ENCODE results near the gene WDR70.
"Not testable (repeated sequence)": the region's sequence is repeated elsewhere in the genome, so short reads cannot be mapped to it uniquely, and the experiment has no call there.

WDR70 gene

GRCh38 chr5:37511646-37512045 is 132.5 kb downstream of the WDR70 start:
- no peak for DNase-seq (ENCODE audit: low read depth in 3 of 3, low spot score in 1 of 3)

GRCh38 chr5:37514946-37515345 is 135.8 kb downstream of the WDR70 start:
- no peak for DNase-seq (ENCODE audit: low read depth in 3 of 3, low spot score in 1 of 3)

GRCh38 chr5:37517686-37518085 is 138.6 kb downstream of the WDR70 start:
- DNase-seq (ENCODE audit: low read depth in 3 of 3, low spot score in 1 of 3) = no peak

- not testable (repeated sequence) for DNase-seq (ENCODE audit: low read depth in 3 of 3, low spot score in 1 of 3)
These were observed 139.2 kb downstream of the WDR70 start for GRCh38 chr5:37518356-37518755.

- no peak for DNase-seq (ENCODE audit: low read depth in 3 of 3, low spot score in 1 of 3)
These were observed 140.2 kb downstream of the WDR70 start for GRCh38 chr5:37519304-37519703.

- no peak for DNase-seq (ENCODE audit: low read depth in 3 of 3, low spot score in 1 of 3)
These were observed 140.7 kb downstream of the WDR70 start for GRCh38 chr5:37519807-37520206.

- no peak for DNase-seq (ENCODE audit: low read depth in 3 of 3, low spot score in 1 of 3)
These were observed 141.7 kb downstream of the WDR70 start for GRCh38 chr5:37520811-37521210.

- DNase-seq (ENCODE audit: low read depth in 3 of 3, low spot score in 1 of 3) = no peak
These were observed 154.0 kb downstream of the WDR70 start for GRCh38 chr5:37532976-37533740.

GRCh38 chr5:37533851-37534250 is 154.7 kb downstream of the WDR70 start:
- no peak for DNase-seq (ENCODE audit: low read depth in 3 of 3, low spot score in 1 of 3)

- no peak for DNase-seq (ENCODE audit: low read depth in 3 of 3, low spot score in 1 of 3)
These were observed 160.3 kb downstream of the WDR70 start for GRCh38 chr5:37539459-37539858.

GRCh38 chr5:37543216-37543615 is 164.1 kb downstream of the WDR70 start:
- DNase-seq (ENCODE audit: low read depth in 3 of 3, low spot score in 1 of 3) = no peak

GRCh38 chr5:37549411-37549810 is 170.3 kb downstream of the WDR70 start:
- DNase-seq (ENCODE audit: low read depth in 3 of 3, low spot score in 1 of 3) = no peak

- no peak for DNase-seq (ENCODE audit: low read depth in 3 of 3, low spot score in 1 of 3)
These were observed 173.0 kb downstream of the WDR70 start for GRCh38 chr5:37552161-37552560.

GRCh38 chr5:37552770-37553719 is 173.9 kb downstream of the WDR70 start:
- no peak for DNase-seq (ENCODE audit: low read depth in 3 of 3, low spot score in 1 of 3)

- no peak for DNase-seq (ENCODE audit: low read depth in 3 of 3, low spot score in 1 of 3)
These were observed 174.7 kb downstream of the WDR70 start for GRCh38 chr5:37553720-37554404.

GRCh38 chr5:37554405-37554739 is 175.3 kb downstream of the WDR70 start:
- no peak for DNase-seq (ENCODE audit: low read depth in 3 of 3, low spot score in 1 of 3)

GRCh38 chr5:37554938-37555337 is 175.8 kb downstream of the WDR70 start:
- no peak for DNase-seq (ENCODE audit: low read depth in 3 of 3, low spot score in 1 of 3)

- DNase-seq (ENCODE audit: low read depth in 3 of 3, low spot score in 1 of 3) = no peak
These were observed 178.7 kb downstream of the WDR70 start for GRCh38 chr5:37557734-37558293.

- no peak for DNase-seq (ENCODE audit: low read depth in 3 of 3, low spot score in 1 of 3)
These were observed 186.0 kb downstream of the WDR70 start for GRCh38 chr5:37565062-37565670.

- no peak for DNase-seq (ENCODE audit: low read depth in 3 of 3, low spot score in 1 of 3)
These were observed 188.4 kb downstream of the WDR70 start for GRCh38 chr5:37567566-37567965.

Data from stimulated activated CD4-positive, alpha-beta T cell treated with anti-CD3 and anti-CD28 coated beads, TNF-alpha, amount 100 ng/mL, for 1 hour (primary cell).